ENCODE measurements around the gene SCRN2. TPM values are rescaled to one million over a fixed set of nuclear protein-coding genes. Genes with fewer than 3 reads are reported as not detected.

SCRN2 gene
- total and polyA plus RNA-seq, 2 of the 8 experiments (the other 6 are each of a cell fraction or from before 2014, with no cell fraction given) = 24.4 to 42.3 TPM

- TF ChIP-seq TAF1 (IDR thresholded peaks at IDR 0.05; ENCODE audit: low read depth, low read length) = peak; percentile 83
- TF ChIP-seq KDM4A (IDR thresholded peaks at IDR 0.05; ENCODE audit: low read depth, low read length, severe bottlenecking) = peak; percentile 51
- peak; percentile 67 for TF ChIP-seq TBP (IDR thresholded peaks at IDR 0.05; ENCODE audit: low read depth, low read length)
- TF ChIP-seq CBX5 (IDR thresholded peaks at IDR 0.05; ENCODE audit: low read depth, low read length) = no peak
- TF ChIP-seq EGR1 (IDR thresholded peaks at IDR 0.05; ENCODE audit: borderline replicate concordance, low read depth, low read length) = peak; percentile 70; the same call in 1 of the 2 replicates
- TF ChIP-seq ATF2 (IDR thresholded peaks at IDR 0.05; ENCODE audit: low read length) = no peak
- TF ChIP-seq POLR2A (IDR thresholded peaks at IDR 0.05; ENCODE audit: control extremely low read depth in 1 of 2, low read depth in 2 of 2, low read length in 2 of 2) = peak; percentile 62 to 96
- peak; percentile 45; the same call in 1 of the 2 replicates for TF ChIP-seq E2F6 (IDR thresholded peaks at IDR 0.05)
- peak in 1 of 3 experiments; percentile 26; a peak in 1 of 4 replicates for TF ChIP-seq CTCF (IDR thresholded peaks at IDR 0.05; ENCODE audit: control extremely low read depth in 1 of 3, insufficient read depth in 1 of 3, low read depth in 1 of 3, low read length in 3 of 3)
- TF ChIP-seq RBBP5 (IDR thresholded peaks at IDR 0.05; ENCODE audit: borderline replicate concordance, low read depth, low read length) = peak; percentile 73
Measured at GRCh38 chr17:47831003-47831933, 9.8 kb downstream of the SCRN2 start, which contains the start of the genes LRRC46 and MRPL10 (continued).

Data from H1 (cell line).